HG03097 (cell line): ENCODE data around the gene MYO16.

ENCODE experiments used
- ATAC-seq: cut with Tn5 transposase; IDR thresholded peaks from one replicate; pipeline ENCODE4 v1.9.1; 2021; ENCODE audit not compliant: unreplicated experiment, low FRiP score

The MYO16 gene

DNA sequence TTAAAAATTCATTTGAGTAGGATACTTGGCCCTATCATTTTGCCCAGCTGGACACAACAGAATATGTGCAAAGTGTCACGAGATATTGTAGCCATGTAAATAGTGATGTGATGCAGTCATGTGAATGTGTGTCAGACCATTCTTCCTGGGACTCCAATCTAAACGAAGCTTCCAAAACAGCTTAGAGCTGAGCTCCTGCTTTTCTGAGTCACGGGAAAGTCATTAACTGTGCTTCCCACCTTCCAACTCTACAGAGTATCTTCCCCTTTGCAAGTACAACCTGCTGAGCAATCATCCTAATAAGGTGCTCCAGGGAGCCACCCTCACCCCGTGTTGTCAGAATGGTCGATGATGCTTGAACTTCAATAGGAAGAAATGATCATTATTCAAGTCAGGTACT, 294.7 kb downstream of the MYO16 start:
- ATAC-seq = no peak

DNA sequence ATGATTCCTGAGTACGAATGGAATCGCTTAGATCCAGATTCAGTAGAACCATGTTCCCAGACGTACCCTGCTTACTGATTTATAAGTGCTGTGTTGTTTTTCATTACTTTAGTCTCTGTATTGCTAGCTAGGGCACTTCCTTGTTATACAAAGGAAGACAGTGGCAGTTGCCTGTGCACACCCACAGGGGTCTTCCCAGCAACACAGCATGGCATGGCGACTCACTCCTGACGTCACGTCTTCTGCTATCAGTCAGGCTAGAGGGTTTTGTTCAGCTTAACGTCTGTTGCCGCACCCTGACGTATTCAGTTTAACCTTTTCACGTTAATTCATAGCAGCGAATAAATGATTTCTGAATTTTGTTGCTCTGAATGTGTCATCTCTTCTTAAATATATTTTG, 295.1 kb downstream of the MYO16 start:
- ATAC-seq = no peak

DNA sequence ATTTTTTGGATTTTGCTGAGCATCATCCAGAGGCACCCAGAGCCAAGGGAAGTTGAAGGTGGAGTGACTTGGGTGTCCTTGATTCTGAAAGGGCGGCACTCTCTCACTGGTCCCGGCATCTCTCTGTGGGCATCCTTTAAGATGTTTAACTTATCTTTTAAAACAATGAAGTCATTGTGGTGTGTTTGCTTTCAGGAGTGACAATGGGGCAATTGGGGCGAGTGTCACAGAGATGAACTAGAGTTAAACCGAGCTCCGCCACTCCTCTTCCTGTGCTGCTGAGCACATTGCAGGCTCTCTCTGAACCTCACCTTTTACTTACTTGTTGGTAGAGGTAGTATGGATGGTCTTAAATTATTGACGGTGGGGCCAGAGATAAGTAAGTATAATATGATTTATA, 295.7 kb downstream of the MYO16 start:
- ATAC-seq = no peak

DNA sequence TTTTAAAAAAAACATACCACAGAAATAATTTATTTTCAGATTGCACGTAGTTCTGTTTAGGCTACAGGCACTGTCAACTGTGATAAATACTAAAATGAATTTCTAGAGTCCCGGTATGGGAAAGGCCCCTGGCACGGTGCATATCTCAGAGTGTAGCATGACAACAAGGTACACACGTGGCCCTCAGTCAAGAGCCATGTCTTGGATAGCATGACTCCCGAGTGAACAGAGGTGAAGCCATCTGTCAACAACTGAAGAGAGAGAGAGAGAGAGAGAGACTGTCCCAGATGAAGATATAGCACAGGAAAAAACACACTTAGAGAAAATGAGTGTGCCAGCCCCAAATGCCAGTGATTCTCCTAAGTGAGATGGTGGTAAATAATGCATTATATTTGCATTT, 297.5 kb downstream of the MYO16 start:
- no peak for ATAC-seq

DNA sequence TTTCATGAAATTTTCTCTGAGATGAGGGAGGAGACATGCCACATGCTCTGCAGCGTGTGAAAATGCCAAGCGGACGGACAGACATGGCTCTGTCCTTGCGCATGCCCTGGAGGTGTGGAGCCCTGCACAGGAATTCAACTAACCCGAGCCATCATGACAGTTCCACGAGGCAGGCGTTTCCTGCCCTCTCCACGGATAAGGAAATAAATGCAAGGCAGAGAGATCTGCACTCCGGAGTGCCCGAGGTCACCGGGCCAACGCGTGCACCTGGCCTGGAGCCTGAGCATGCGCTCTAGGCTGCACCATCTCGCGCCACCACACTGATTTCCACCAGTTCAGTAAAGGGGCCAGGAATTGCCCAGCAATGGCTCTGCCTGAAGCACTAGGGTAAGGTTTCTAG, 298.2 kb downstream of the MYO16 start:
- no peak for ATAC-seq

DNA sequence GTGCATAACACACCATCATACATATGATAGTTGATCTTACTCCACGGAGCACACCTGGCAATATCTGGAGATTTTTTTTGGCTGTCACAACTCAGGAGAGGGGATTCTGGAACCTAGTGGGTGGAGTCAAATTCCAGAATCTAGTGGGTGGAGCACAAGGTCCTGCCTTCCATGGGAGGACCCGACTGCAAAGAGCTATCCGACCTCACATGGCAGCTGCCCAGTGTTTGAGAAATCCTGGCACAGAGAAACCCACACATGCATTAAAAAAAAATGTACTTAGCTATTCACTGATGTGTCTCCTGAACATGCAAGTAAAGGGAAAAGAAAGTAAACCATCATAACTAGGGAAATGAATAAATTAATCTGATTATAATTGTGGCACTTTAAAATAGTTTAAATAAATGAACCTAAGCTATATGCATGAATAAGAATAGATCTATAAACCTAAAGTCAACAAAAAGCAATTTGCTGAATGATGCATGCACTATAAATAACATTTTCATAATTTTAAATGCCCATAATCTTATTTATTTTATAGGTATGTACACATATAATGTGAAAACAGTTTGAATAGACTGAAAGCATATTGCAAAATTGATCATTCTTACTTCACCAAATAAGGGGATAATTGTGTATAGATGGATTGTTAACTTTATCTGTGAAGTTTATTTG, 300.3 kb downstream of the MYO16 start:
- no peak for ATAC-seq

DNA sequence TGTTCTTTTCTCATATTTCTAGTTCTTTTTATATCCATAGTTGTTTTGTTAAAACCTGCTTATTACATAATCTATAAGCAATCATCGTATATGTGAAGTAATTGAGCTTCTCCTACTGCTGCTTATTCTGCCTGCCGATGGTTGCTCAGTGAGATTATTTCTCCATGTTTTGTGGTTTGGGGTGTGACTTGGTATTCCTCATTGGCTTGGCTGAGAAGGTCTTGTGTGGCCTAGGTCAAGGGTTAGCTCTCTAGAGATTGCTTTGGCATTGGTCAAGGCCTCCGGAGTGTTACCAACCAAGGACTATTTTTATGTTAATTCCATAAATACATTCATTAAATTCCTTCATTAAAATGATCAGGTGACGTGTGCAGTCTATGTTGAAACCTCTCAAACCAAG, 302.8 kb downstream of the MYO16 start:
- ATAC-seq = no peak

DNA sequence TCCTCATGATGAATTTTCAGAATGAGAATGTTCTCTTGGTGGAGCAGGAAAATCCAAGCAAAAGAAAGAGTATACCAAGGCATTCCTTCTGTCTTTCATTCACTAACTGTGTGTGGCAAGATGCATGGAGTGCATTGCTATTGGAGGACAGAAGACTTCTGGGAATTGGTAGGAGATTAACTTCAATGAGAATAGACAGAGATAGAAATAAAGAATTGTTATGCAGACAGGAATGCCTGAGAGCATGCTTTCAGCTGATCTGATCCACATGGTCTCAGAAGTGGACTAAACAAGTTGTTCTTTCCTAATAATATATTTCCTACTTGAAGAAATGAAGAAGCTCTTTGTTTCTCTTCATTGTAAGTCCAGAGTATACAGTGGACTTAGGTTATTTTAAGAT, 303.6 kb downstream of the MYO16 start:
- ATAC-seq = no peak

DNA sequence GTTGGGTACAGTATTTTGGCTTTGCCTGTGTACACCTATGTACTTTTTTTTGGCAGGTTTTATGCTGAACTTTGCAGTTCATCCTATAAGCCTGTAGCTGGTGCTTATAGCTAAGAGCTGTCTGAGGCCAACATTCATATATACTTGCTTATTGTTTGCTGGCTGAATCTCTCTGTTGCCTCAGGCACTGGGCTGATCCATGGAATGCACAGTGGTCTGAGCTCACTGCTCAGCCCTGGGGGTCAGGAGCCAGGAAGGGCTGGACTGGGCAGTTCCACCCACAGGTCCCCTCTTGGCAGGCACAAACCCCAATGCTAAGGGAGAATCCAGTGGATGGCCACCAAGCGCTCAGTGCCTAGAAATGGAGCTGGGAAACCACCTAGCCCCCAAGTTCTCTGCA, 308.7 kb downstream of the MYO16 start:
- ATAC-seq = no peak

DNA sequence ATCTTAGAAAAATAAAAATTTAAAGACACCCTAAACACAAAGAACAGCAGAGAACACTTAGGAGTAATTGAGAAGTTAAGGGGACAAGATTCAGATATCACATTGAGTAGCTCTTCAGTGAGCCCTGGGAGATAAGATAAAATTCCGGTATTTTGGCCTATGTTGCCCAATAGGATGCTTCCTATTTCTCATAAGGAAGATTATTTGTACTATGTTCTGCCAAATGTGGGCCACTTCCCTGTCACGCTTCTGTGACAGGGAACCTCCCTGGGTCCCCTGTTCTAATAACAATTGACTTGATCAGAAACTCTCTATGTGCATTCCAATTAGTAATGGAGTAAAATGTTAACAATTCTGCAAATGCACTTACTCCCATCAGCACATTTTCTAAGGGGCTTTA, 310.7 kb downstream of the MYO16 start:
- no peak for ATAC-seq

DNA sequence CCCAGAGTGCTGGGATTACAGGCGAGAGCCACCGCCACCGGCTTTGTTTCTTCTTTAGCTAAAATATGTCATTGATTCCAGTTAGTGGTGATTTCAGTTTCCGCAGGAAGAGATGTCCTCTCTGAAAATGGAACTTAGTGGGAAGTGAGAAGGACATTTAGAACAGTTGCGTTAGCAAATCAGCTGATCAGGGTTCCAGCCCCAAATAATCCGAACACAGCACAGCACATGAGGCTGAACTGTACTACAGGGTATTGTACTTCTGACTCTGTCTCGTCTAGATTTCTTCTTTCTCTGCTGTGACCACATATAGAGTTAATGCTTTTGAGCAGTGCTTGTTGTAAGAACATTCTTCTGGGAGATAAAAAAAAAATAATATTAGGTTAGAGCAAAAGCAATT, 314.4 kb downstream of the MYO16 start:
- no peak for ATAC-seq

DNA sequence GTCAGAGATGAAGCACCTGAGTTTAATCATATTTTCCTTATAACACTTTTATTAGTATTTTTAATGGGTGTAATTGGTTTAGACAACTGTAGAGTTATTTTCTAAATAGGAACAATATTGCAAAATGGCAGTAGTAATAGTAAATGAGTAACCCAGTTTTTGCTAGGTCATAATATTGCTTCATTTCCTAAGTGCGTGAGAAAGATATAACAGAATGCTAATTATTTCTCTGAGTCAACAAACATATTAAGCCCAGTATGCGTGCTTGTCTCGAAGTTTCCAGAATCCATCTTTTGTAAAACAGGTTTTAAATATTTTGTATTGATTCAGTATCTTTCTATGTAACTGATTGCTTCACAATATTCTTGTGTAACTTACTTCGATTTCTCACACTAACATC, 315.3 kb downstream of the MYO16 start:
- no peak for ATAC-seq

DNA sequence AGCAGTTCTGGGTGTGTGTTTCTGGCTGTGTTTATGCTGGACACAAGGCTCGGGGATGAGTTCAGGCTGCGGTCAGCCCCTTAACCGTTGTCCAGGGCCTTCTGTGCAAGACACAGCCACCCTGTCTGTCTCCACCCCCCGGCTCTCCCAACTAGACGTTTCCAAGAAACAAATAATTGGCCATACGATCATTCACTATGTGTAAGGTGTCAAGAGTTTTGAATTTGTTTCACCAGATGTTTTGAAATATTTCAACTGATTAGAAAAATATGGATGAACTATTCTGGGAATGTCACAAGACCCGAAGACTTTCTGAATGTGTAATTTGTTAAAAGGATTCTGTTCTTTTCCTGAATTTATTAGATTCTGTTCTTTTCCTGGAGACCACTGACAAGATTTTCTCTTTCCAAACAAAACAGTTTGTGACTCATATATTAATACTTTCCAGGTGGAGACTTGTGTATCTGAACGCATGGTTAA, 318.2 kb downstream of the MYO16 start:
- ATAC-seq = no peak

DNA sequence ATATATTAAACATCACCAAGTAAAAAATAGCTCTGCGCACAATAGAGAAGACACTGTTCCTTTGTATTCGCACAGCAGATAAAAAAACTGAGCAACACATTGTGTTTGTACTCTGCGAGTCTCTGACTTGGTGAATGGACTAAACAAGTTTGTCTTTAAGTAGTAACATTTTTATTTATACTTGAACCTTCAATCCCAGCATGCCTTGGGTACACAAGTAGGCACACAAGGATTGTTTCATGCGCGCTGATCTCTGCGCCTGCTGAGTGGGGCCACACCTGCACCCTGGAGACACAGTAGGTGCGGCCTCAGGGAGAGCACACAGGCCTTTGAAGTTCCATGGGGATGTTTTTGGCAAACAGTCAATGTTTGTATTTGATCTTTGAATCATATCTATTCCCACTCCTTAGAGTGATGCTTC, 318.9 kb downstream of the MYO16 start:
- no peak for ATAC-seq

DNA sequence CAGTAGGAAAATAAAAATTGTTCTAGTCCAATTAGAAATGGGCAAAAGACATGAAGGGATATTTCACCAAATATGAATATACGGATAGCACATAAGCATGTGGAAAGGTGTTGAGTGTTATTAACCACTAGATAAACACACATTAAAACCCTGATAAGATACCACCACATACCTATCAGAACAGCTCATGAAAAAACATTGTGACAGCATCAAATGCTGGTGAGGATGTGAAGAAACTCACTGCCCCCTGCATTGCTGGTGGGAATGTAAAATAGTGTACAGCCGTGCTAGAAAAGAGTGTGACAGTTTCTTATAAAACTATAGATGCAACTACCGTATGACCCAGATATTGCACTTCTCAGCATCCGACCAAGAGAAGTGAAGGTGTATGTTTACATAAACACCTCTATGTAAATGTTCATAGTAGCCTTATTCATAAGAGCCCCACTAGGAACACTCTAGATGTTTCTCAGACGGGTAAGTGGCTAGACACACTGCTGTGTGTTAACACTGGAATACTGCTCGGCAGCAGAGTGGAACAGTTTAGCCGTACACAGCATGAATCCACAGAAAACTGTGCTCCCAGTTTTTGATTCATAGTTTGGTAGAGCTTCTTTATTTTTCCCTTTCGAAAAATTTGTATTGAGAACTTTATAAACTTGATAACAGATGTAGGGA, 321.1 kb downstream of the MYO16 start:
- no peak for ATAC-seq

DNA sequence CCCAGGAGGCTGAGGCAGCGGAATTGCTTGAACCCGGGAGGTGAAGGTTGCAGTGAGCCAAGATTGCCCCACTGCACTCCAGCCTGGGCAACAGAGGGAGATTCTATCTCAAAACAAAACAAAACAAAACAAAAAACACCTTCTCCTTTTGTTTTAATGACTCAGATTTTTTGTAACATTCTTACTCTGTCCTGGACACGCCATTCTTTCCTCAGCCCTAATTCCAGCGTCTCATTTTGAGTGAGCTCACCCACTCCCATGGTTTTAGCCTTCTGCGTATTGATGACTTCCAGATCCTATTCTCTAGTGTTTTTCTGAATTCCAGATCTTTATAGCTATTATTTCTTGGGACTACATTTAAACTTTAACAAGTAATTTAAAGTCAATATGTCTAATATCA, 326.3 kb downstream of the MYO16 start:
- ATAC-seq = no peak

DNA sequence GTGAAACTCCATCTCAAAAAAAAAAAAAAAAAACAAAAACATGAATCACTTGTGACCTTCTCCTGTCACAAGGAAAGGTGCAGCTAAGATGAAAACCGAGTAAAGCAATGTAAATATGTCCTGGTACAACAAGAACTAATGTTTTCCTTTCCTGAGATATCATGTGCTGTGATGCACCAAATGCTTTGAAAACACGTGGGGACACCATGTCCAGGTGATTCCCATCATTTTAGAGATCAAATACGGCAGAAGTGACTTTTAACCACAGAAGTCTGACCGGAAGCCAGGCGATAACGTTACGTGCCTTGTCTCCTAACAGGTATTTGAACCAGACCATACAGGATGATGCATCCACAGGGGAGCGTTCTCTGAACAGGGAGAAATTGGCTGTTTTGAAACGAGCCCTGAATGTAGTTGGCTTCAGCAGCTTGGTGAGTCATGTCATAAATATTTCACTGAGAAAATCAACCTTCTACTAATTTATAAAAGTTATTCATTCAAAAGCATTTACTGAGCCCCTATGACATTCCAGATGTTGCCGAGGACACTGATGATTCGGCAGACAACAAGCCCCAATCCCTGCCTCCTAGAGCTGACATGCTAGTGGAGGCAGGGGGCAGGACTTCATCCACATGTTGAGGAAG, 328.1 kb downstream of the MYO16 start:
- no peak for ATAC-seq

DNA sequence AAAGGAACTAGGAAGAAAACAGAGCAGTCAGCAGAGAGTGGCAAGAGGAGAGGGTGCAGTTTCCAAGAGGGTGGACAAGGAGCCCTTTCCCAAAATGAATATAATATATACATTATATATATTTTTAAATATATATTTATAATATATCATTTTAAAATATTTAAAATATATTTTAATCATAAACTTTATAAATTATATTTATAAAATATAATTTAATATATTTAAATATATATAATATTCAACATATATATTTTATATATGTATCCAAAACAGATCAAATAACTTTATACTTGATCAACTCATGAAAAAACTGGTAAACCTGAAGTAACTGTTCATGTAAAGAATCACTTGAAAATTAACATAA, 328.6 kb downstream of the MYO16 start:
- no peak for ATAC-seq

DNA sequence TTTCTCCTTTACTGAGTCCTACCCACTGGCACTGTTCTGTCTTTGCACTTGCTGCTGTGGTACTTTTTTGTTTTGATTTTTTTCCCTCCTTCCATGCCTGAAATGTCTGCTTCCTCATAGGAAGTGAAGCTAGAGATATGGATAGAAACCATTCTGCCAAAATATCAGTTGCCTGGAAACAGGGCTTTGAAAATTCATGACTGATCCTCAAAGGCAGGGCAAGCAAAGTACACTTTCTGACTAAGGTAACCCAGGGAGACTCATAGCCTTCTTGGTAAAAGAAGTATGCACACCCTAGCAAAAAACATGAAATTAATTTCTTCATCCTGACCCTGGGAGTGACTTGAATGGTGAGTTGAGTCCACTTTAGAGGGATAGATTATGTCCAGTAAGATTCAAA, 329.8 kb downstream of the MYO16 start:
- ATAC-seq = no peak

DNA sequence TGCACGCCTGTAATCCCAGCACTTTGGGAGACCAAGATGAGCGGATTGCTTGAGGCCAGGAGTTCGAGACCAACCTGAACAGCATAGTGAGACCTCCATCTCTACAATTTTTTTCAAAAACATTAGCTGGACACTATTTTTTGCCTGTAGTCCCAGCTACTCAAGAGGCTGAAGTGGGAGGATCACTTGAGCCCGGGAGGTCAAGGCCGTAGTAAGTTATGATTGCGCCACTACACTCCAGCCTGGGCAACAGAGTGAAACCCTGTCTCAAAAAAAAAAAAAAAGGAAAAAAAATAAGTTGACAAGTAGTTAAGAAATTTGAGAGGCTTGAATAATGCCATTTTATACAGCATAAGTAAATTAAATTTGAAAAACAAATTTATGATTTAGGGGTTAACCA, 330.6 kb downstream of the MYO16 start:
- no peak for ATAC-seq

DNA sequence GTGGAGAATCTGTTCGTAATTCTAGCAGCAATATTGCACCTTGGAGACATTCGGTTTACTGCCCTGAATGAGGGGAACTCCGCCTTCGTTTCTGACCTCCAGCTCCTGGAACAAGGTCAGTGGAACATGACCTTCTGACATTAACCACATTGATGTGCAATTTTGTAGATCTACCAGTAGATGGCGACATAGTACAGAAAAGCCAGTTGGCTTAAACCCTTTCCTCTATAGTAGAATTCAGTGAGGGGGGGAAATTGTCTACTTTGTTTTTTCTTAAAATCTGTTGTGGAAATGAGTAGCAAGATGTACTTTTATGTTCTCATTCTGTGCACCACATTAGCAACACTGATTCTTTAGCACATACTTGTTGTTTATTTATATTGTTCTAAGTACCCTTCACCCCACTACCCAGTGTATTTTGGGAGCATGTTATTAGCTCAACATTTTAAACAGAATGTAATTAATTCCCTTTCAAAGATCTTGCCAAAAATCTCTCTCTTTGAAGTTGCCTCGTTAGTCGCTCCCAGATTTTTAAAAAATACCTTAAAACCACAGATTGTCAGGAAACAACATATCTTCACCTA, 332.2 kb downstream of the MYO16 start:
- peak; percentile 86 for ATAC-seq

DNA sequence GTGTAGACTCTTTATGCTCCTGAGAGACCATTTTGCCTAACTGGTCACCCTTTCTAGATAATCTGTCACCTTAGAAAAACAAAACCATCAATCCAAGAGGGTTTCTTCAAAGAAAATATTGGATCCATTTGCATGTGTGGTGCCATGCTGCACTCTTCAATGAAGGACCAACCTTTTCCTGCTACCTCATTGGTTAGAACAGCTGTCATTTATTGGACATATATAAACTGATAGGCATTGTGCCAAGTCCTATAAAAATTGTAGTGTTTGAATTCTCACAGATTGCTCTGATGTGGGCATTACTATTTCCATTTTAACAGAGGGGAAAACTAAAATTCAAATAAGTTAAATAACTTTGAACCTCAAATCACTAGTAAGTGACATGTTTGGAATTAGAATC, 333.2 kb downstream of the MYO16 start:
- no peak for ATAC-seq
